ENCODE measurements around the gene MRPL27.
A peak's percentile ranks its signal among the peaks of the same experiment; 100 is the strongest.

Gene MRPL27

DNA sequence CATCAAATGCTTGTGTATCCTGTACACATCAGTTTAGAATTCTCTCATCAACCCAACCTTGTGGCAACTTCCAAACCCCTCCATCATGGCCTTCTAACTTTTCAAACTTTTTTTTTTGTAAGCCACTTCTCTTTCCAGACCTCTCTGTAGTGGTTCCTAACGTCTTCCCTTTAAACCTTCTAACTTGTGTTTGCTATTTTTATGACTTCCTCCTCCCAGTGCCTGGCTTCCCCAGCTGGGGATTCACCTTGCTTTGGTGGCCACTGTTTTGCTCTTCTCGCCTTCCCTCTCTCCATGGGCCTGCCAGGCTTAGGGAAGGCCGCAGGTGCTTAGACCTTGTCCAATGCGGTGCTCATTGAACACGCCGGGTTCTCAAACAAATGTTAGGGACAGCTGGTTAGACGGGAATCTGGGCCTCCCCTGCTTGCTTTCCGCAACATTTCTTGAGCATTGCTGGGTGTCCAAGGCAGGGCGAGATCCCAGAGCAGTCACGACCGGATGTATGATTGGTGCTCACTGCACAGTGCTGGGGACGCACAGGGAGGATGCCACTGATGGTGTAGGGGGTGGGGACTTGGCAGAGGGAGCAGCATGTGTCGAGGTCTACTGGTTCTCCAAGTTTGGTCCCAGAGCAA lies 28.1 kb downstream of the MRPL27 start:
- DNase-seq: peak; percentile 62

DNA sequence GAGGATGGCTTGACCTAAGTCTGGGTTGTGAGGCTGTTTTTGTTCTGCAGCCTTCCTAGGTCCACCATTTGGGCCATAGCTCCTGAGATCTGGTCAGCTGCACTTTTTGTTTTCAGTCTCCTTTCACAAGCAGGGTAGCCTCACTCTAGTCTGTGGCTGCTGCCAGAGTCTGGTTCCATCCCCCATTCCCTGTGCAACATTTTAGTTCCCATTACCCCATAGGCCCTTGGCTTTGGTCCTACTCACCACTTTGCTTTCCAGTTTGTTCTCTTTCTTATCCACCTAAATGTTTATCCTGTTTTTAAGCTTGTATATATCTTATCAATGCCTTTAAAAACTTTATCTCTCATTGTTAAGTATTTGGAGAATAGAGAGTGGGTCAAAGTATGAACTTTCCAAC lies 33.6 kb downstream of the MRPL27 start:
- DNase-seq: peak; percentile 4

DNA sequence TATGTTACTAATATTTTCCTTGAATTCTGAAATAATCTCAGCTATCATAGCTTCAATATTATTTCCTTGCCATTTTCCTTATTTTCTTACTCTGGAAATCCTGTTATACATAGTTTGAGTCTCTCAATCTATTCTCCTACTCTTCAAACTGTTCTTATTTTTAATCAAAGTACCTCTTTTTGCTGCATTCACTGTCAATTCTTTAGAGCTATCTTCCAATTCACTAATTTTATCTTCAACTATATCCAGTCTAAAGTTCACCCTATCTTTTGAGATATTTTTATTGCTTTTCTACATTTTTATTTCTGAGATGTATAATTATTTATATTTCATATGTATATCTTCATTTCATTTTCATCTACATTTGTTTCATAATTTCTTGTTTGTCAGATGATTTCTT lies 34.3 kb downstream of the MRPL27 start:
- DNase-seq: no peak

DNA sequence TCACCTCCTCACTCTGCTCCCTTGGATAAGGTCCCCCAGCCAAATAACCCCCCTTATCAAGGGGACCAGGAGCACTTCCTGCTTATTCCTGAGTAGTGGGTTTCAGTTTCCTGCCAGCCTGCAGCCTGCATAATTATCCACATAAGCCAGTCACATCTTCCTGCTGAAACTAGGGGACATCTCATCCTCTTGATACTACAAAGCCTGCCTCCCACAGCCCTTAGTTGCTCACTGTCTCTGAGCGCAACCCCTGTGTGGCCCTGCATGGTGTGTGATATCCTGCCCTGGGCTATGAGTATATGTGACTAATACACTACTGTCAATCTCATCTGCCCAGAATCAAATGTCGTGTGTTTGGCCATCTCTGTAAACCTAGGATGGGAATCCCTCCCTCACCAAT lies 35.0 kb downstream of the MRPL27 start:
- DNase-seq: peak; percentile 22

DNA sequence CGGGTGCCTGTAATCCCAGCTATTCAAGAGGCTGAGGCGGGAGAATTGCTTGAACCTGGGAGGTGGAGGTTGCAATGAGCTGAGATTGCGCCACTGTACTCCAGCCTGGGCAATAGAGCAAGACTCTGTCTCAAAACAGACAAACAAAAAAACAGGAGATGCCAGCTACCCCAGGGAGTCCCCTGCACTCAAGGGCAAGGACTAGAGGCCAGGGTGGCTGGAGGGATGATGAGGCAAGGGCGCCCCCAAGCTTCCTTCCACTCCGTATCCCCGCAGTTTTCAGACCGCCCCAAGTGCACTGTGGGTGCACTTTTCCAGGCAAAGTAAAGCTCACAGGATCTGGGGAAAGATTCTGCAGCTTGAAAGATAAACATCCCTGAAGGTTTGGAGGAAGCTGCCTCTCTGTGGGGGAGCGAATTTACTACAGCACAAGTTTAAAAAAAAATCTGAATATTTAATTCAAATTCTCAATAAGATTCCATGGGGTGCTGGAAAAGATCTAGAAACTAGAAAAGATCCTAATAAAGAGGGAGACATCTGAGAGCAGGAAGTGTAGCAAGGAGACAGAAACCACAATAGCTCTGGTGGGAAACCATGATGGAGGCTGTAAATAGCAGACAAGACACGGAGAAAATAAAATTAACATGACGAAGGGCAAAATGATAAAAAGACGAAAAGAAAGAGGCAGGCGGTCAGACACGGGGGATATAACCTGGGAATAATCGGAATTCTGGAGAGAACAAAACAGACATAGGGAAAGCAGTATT lies 39.5 kb downstream of the MRPL27 start:
- DNase-seq: peak; percentile 8

DNA sequence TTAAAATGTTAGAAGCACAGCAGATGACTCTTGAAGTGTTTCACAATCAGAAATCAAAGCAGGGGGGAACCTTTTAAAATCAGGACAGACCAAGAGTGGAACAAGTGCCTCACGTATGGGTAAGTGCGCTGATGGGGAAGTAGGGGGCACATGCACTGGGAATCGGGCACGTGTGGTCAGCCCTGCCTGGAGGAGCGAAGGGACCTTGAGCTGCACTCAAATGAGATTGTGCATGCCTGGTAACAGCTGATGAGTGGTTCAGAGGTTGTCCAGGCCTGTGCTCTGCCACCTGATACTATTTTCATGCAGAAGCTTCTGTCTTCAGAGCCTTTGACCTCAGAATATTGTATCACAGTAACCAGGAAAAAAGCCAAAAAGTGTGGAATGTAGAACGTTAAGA lies 40.8 kb downstream of the MRPL27 start:
- peak; percentile 31 for DNase-seq

DNA sequence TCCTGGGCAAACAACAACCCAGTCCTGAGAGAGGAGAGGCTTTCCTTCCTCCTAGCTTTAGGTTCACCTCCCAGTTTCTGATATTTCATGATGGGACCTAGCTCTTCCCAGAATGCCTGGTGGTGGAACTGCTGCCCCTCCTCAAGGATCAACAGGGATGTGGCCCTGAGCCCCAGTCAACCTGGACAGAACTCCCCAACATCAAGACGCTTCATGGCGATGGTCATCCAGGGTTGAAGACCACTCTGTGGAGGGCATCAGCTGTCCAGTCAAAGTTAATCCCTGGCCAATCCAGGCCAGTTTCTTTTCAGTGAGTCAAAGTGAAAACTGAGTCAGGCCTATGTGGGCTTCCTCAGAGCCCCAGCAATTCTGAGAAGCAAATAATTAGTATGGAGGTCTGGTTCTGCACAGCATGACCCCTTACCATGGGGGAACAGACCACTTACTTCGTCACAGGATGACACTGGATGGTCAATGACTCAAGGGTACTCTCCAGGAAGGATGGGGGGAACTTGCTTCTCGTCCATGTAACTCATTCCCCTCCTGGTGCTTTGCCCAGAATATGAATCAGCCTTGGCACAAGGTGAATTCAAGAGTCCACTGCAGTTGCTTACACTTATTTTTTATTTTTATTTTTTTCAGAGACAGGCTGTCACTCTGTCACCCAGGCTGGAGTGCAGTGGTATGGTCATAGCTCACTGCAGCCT lies 41.7 kb downstream of the MRPL27 start:
- DNase-seq: peak; percentile 21

DNA sequence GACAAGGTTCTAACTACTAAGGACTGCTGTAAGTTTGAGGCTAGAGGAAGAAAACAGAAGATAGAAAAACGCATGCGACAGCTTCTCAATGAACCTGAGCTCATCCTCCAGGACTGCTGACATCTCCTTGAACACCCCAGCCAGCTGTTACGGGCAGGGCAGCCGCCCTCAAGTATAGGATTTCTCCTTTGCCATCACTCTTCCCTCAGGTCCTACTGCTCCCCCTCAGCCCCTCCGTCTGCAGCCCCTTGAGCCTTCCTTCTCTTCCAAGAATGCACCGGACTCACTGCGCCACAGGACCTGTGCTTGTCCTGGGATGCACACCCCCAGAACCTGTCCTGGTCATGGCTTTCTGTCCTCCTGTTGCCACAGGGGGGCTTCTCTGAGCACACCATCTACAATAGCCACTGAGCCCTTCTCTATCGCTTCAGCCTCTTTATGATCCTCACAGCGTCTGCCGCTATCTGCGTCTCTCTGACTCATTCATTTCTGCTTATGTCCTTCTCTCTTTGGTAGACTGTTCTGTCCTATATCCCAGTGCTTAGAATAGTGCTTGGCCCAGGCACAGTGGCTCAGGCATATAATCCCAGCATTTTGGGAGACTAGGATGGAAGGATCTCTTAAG lies 42.7 kb downstream of the MRPL27 start:
- DNase-seq: peak; percentile 54

DNA sequence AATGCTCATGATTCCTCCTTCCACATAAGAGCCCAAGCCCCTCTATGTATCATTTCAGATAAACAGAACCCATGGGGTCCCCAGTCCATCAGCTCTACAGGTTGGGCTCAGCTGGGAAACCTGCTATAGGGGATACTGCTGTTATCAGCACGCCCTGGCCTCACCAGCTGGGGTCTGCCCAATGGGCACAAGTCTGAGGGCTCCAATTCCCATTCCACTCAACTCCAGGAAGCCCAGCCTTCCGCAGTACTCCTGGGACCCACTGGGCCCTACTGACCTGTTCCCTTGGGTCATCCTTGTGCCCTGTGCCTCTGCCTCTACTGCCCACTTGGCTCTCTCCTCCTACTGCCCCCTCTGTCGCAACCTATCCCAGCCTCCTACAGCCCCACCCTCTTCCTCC lies 43.3 kb downstream of the MRPL27 start:
- peak; percentile 54 for DNase-seq

DNA sequence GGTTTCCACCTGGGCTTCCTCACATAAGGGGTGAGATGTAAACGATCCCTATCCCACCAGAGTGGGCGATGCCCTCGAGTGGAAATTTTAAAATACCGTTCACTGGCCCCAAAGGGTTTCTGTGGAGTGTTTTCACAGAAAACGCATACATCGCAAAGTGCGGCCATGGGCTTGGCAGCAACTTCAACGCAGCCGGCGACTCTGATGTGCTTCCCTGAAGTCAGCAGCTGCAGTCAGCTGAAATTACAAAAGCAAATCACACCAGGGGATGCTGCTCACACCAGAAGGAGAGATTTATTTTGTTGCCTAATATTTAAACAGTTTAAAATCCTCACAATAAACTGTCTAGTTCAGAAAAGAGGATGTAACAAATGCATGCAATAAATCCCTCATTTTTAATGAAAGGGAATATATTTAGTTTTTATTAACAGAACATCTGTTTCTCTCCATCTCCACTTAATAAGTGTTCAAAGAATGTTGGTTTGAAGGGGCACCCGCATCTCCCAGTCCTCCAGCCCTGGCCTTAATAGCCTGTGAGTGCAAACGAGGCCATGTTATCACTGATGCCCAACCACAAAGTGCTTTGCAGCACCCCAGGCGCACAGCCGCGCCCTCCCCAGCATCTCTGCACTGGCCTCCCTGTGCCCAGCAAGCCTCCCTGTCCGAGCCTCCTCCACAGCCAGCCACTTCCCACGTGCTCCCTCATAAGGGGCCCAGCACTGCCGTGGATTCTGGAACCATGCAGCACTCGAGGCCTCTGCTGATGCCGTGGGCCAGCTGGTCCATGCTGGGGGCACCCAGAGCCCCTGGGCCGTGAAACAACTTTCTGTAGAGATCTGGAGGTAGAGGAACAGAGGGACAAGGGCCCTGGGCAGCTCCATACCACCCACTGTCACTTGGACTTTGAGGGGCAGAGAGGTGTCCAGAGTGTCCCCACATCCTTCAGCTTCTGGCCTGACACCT lies 44.3 kb downstream of the MRPL27 start:
- DNase-seq: peak; percentile 47

DNA sequence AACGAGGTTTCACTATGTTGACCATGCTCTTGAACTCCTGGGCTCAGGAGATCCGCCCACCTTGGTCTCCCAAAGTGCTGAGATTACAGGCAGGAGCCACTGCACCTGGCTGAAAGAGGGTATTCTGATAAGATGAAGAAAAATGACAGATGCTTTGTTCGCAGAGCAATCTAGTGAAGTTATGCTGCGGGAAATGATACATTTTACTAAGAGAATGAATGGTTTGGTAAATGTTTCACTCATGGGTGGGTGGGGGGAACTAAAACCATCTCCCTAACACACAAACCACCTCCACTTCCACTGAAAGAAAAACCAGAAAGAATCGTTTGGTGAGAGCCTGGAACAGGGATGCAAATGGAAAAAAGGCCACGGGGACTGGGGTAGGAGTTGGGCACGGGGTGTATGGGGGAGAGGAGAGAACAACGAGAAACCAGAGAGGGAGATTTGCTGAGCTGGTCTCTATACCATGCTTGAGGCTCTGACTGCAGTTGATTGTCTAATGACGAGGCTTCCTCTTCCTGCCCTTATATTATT lies 46.1 kb downstream of the MRPL27 start:
- DNase-seq: peak; percentile 39

DNA sequence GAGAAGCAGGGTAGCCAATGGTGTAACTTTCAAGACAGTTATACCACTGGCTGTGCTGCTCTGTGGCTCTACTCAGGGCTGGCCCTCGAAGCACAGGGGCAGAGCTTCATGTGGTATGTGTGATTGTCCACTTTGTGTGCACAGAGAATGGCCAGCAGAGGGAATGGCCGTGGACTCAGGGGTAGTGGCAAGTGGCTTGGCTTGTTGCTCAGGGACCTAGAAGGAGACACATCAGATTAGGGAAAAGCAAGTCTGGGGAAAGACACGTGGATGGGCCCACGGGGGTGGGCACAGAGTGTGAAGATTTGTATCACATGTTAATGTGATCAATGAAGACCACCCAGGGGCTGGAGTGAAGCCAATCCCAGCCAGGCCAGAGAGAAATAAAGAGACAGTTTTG lies 47.1 kb downstream of the MRPL27 start:
- peak; percentile 53 for DNase-seq

DNA sequence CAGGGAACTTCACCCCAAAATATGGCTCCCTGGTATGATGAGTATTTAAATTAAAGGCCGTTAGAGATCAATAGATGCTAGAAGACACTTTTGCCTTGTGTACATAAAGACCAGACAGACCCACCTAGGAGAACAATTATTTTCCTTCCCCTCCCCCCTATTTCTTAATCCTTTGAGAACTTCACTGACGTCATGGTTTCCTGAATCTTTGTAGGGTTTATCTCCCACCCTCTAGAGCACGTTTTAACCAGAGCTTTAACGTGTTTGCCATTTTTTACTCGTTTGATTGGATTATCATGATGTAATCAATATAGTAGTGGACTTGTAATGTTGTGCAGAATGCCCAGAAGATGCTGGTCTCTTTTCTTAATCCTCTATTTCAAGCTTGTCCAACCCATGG lies 49.9 kb downstream of the MRPL27 start:
- DNase-seq: no peak

DNA sequence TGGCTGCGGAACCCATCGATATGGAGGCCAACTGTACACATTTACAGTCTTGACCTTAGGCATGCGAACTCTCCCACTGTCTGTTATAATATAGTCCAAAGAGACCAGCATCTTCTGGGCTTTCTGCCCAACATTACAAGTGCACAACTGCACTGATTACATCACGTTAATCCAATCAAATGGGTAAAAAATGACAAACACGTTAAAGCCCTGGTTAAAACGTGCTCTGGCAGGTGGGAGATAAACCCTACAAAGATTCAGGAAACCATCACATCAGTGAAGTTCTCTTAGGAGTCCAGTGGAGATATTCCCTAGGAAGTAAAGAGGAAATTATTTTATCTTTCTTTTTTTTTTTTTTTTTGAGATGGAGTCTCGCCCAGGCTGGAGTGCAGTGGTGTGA lies 50.7 kb downstream of the MRPL27 start:
- DNase-seq: no peak

DNA sequence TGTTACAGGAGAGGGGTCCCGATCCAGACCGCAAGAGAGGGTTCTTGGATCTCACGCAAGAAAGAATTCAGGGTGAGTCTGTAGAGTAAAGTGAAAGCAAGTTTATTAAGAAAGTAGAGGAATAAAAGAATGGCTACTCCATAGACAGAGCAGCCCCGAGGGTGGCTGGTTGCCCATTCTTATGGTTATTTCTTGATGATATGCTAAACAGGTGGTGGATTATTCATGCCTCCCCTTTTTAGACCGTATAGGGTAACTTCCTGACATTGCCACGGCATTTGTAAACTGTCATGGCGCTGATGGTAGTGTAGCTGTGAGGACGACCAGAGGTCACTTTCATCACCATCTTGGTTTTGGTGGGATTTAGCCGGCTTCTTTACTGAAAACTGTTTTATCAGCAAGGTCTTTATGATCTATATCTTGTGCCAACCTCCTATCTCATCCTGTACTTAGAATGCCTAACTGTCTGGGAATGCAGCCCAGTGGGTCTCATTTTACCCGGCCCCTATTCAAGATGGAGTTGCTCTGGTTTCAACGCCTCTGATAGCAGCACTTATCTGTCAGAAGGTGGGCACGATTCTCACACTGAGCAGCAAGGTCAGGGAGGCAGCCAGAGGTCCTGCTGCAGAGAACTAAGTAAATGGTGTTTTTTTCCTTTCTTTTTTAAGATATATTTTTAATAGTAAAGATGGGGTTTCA lies 53.5 kb downstream of the MRPL27 start:
- peak; percentile 17 for DNase-seq

DNA sequence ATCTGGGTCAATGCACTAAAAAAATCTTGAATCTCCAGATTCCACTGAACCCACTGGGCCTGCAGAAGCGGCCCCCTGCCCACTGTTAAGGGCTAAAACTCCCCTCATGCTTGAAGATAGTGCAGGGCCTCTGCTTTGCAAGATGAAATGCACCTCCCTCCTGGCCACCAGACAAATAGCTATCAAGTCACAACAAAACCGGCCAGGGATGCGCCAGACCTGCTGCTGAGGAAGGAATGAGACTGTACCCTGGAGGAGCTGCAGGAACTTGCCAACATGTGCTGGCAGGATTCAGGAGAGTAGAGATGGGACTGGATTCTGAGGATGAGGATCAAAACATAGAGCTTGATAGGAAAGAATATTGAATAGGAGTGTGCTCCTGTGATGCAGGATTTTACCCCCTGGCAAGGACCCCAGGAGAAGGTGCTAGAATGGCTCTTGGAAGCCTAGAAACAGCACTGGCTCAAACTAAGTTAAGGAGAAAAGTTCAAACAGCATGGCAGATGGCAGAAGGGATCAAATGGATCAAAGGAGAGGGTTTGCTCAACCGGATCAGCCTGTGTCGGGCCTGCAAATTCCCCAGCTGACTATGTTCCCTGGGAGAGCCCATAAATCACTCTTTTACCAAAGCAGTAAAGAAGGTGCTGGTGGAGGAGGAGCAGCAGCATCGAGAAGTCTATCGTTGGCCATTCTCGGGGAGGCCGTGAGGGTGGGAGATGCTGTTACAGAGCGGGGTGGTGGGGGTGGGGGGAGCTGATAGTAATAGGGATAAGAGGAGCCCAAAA lies 54.3 kb downstream of the MRPL27 start:
- DNase-seq: peak; percentile 39

All from activated effector memory CD4-positive, alpha-beta T cell treated with anti-CD3 and anti-CD28 coated beads, Interleukin-2, amount 50 U/mL, for 16 hours (primary cell).